ENCODE results near the gene ZFPL1. TPM values are rescaled to one million over a fixed set of nuclear protein-coding genes. Genes with fewer than 3 reads are reported as not detected.

ZFPL1 gene
- total RNA-seq, 1 experiment from 2014 or later = 17.6 TPM

DNA sequence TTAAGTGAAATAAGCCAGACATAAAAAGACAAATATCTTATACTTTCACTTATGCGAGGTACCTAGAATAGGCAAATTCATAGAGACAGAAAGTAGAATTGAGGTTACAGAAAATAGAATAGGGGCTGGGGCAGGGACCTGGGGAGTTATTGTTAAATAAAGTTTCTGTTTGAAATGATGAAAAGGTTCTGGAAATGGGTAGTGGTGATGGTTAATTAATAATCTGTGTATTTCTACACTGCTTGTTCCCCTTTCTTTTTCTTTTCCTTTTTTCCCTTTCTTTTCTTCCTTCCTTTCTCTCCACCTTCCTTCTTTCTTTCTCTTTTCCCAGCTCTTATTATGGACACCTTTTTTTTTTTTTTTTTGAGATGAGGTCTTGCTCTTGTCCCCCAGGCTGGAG is 28.5 kb upstream of the ZFPL1 start:
- no peaks in the 10 kb centered on the region for H3K36me3 ChIP-seq

DNA sequence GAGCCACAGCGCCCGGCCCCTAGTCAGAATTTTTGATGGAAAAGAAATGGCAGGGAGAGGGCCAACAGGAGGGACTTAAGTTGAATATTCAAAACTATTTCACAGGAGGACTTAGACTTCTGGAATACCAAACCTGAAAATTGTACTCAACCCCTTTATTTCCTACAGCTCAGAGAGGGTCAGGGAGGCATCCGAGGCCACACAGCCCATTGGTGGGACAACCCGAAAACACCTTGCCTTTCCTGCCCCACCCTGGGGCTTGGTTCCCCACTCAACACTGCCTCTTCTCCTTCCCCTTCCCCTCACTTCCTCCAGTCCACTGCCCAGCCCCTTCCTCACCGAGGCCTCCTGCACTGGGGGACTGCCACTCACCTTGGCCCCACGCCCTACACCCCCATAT is 27.0 kb upstream of the ZFPL1 start:
- Histone ChIP-seq H3K4me3 (no peak overlapping the region), H3K27ac (no peak overlapping the region), H3K27me3 (no peaks in the 10 kb centered on the region), H3K4me1 (no peaks in the 10 kb centered on the region), H3K9me3 (replicated peaks) (no peaks in the 10 kb centered on the region), H3K36me3 (no peaks in the 10 kb centered on the region)
- no peak for DNase-seq

More for the DNA sequence above, 28.5 kb upstream of the ZFPL1 start:
- Histone ChIP-seq H3K4me1 (no peaks in the 10 kb centered on the region), H3K27me3 (no peaks in the 10 kb centered on the region), H3K4me3 (no peak overlapping the region), H3K9me3 (replicated peaks) (no peaks in the 10 kb centered on the region), H3K27ac (no peak overlapping the region)
- no peak for DNase-seq

DNA sequence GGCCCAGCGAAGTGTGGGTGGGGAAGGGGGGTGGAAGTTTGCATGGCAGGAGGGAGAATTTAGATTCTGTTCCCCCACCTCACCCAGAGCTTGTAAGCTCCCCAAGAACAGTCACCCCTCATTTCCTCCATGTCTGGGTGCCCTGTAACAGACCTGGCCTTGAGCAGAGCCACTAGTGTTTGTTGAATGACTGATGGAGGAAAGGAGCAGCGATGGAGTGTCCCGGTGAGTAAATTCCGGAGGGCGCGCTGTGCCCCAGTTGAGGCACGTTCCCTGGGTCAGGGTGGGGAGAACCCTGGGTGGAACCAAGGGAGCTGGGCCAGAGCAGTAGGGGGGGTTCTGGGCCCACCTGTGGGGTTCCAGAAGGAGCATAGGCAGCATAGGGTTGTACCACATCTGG is 26.5 kb upstream of the ZFPL1 start:
- no peak for DNase-seq

DNA sequence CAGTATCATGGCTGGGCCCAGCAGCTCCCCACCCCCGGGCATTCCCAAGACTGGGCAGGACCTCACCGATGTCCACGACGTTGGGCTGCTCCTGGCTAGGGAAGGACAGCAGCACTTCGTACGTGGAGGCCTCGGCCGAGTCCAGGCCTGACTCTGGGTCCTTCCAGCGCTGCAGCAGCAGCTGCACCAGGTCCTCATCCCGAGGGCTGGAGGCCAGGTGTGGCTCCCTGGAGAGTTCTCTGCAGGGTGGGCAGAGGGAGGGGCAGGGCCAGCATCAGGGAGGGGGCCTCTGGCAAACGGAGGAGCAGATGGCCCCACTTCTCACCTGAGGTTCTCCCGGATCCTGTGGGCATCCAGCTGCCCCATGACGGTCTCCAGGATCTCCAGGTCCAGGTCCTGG is 26.0 kb upstream of the ZFPL1 start:
- no peak overlapping the region for H3K4me3 ChIP-seq
- no peaks in the 10 kb centered on the region for H3K27me3 ChIP-seq
- DNase-seq = no peak
- H3K9me3 ChIP-seq (replicated peaks) = no peaks in the 10 kb centered on the region
- H3K36me3 ChIP-seq = no peaks in the 10 kb centered on the region
- H3K4me1 ChIP-seq = no peaks in the 10 kb centered on the region
- H3K27ac ChIP-seq = no peak overlapping the region

More for the DNA sequence above, 26.5 kb upstream of the ZFPL1 start:
- H3K27me3 ChIP-seq = no peaks in the 10 kb centered on the region
- H3K4me3 ChIP-seq = no peak overlapping the region
- H3K4me1 ChIP-seq = no peaks in the 10 kb centered on the region
- no peak overlapping the region for H3K27ac ChIP-seq
- H3K9me3 ChIP-seq (replicated peaks) = no peaks in the 10 kb centered on the region
- no peaks in the 10 kb centered on the region for H3K36me3 ChIP-seq

DNA sequence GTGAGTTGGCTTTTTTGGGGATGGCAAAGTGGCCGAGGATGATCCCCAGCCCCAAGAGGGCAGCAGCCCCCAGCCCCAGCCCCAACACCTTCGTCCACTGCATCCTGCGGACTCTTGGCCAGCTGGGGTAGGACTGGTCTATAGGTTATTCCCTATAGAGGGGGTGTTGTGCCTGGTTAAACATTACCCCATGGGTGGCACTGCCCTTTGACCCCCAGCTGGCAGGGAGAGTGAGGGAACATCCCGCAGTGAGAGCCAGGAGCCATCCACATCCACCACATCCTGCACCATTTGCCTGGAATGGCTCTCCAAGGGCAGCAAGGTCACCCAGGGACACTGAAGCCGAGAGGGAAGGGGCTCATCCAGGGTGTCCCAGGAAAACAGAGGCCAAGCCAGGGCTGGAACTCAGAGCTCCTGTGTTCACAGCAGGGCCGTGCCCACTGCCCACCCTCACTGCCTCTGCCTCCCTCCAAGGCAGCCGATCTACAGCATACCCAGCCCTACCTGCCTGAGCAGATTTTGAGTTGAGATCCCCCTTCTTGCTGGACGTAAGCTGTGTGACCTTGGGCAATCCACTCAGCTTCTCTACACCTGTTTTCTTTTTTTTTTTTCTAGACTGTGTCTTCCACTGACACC is 25.5 kb upstream of the ZFPL1 start, which contains the start of gene NAALADL1:
NAALADL1 (minus strand) TSS at position 135 of the 636 bp plus-strand sequence; CDS start at position 103, 32 bp downstream.
- Histone ChIP-seq H3K9me3 (replicated peaks) (no peaks in the 10 kb centered on the region), H3K4me1 (no peaks in the 10 kb centered on the region), H3K36me3 (no peaks in the 10 kb centered on the region), H3K4me3 (no peak within 1 kb of the TSS), H3K27ac (no peak within 1 kb of the TSS), H3K27me3 (no peaks in the 10 kb centered on the region)
- no peak for DNase-seq

DNA sequence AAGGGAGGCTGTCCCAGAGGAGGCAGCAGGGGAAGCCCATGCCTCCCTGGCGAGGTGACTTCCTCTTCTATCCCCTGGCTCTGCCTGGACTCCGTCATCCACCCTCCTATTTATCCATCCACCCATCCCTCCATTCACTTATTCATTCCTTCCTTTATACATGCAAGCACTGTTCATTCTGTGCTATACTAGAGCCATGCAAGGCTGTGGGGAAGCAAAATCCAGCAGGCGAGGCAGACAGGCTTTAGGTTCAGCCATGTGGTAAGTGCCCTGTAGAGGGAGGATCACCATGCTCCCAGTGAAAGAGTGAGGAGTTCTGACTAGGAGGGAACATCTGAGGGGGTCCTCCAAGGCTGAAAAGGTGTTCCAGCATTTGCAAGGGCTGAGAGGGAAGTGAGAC is 24.5 kb upstream of the ZFPL1 start:
- no peak for DNase-seq
- Histone ChIP-seq H3K4me3 (no peak overlapping the region), H3K36me3 (no peaks in the 10 kb centered on the region), H3K27me3 (no peaks in the 10 kb centered on the region), H3K9me3 (replicated peaks) (no peaks in the 10 kb centered on the region), H3K27ac (no peak overlapping the region), H3K4me1 (no peaks in the 10 kb centered on the region)

DNA sequence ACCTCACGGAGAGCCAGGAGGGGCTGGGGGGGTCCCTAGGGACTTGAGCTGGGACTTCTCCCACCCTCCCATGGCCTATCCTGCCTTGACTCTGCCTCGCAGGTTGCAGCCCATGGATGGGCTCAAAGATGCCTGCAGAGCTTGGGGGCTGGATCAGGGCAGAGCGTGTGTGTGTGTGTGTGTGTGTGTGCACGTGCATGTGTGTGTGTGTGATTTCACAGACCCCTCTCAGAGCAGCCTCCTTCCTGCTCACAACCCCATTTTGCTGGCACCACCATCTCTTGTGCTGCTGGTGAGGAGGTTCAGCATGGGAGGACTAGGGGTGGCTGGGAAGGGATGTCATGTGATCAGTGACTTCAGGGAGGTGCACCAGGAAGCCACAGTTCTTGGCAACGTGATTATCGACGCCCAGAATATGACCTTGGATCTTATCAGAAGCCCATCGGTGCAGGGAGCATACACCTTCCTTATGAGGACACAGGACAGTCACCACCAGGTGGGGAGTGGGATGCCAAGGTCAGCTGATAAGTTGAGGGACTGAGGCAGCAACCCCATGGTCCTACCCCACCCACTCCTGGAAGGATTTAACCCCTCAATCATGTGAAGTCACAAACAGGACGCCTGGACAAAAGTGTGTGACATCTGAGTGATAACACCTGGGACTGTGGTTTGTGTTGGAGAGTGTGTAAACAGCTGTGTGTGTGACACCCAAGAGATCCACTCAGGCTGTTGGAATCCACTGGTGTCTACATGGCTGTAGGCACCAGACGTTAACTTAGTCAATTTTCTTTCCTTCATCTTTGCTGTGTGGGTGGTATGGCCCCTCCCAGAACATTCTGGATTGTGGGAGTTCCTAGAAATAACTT is 23.8 kb upstream of the ZFPL1 start:
- Histone ChIP-seq H3K36me3 (no peaks in the 10 kb centered on the region), H3K27me3 (no peaks in the 10 kb centered on the region), H3K9me3 (replicated peaks) (no peaks in the 10 kb centered on the region), H3K4me1 (no peaks in the 10 kb centered on the region), H3K4me3 (no peak overlapping the region), H3K27ac (no peak overlapping the region)
- DNase-seq = no peak

DNA sequence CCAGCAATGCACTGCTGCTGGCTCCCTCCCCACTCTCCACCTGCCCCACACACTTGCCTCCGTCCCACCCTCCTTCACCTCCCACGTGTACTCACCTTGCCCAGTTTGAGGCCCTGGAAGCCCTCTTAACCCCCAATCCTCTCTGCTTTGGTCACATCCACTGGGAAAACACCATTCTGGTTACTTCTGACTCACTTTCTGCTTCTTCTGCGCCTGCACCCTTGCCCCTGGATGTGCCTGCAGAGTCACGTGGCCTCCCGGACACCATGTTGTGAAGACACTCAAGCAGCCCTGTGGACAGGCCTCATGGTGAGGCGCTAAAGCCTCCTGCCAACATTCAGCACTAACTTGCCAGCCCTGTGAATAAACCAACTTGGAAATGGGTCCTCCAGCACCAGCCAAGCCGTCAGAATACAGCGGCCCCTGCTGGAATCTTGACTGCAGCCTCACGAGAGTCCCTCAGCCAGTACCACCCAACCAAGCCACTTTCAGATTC is 23.1 kb upstream of the ZFPL1 start:
- no peaks in the 10 kb centered on the region for H3K27me3 ChIP-seq
- H3K9me3 ChIP-seq (replicated peaks) = no peaks in the 10 kb centered on the region
- no peak overlapping the region for H3K27ac ChIP-seq
- H3K4me3 ChIP-seq = no peak overlapping the region
- H3K36me3 ChIP-seq = no peaks in the 10 kb centered on the region
- no peak for DNase-seq
- no peaks in the 10 kb centered on the region for H3K4me1 ChIP-seq

DNA sequence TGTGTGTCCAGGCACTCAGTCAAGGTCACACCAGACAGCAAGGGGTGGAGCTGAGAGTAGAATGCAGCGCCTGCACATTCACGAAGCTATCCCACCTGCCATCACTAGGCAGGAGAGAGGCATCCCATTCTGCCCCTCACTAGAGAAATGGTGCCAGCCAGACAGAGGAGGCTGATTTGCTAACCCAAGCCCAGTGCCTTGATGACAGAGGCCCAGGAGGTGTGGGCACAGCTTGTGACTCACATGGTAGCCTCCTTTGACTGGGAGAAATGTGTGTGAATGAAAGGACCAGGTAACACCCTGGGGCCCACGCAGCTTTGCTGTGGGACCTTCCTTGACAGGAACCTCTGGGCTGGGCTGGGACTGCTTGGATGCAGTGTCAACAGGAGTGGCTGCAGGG is 20.5 kb upstream of the ZFPL1 start:
- Histone ChIP-seq H3K27me3 (peaks cover 11% of the 10 kb centered on the region; the same call in 1 of the 2 replicates), H3K36me3 (no peaks in the 10 kb centered on the region), H3K9me3 (replicated peaks) (no peaks in the 10 kb centered on the region), H3K4me1 (no peaks in the 10 kb centered on the region), H3K4me3 (no peak overlapping the region), H3K27ac (no peak overlapping the region)
- DNase-seq = no peak

DNA sequence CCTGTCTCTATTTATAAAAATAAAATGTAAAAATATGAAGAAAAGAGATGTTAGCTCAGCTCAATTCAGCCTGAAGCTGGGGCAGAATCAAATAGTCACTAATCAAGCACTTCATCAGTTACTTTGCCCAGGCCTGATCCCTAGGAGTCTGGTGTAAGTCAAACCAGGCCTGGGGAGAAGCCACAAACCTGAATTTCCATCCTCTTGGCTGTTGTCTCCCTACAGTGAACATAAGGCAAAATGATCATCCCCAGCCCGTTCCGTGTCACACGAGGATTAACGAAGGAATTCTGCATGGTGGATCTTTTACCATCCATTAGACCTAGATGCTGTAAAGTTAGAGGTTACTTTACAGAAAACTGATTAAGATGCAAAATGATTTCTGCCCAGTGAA is 19.2 kb upstream of the ZFPL1 start:
- no peak overlapping the region for H3K4me3 ChIP-seq
- H3K27me3 ChIP-seq = peaks cover 11% of the 10 kb centered on the region; the same call in 1 of the 2 replicates
- DNase-seq = no peak

DNA sequence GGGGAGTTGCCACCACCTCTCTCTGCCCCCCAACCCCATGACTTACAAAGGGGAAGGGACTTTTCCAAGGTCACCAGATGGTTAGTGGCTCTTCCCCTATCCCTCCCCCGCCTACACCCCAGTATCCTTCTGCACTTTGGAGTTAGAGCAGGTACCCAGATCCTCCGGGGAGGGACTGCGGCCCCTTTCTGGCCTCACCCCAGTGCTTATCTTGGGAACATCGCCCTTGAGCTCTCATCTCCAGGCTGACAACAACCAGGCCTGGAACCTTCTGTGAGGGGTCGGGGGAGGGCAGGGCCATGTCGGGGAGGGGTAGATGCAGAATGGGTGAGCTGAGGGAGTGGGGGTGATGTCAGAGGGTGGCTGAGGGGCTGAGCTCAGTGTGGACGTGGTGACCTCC is 18.2 kb upstream of the ZFPL1 start:
- Histone ChIP-seq H3K36me3 (no peaks in the 10 kb centered on the region), H3K9me3 (replicated peaks) (no peaks in the 10 kb centered on the region), H3K27me3 (peaks cover 11% of the 10 kb centered on the region; the same call in 1 of the 2 replicates), H3K4me1 (no peaks in the 10 kb centered on the region), H3K4me3 (no peak overlapping the region), H3K27ac (no peak overlapping the region)
- no peak for DNase-seq

More for the DNA sequence above, 19.2 kb upstream of the ZFPL1 start:
- Histone ChIP-seq H3K27ac (no peak overlapping the region), H3K36me3 (no peaks in the 10 kb centered on the region), H3K4me1 (no peaks in the 10 kb centered on the region), H3K9me3 (replicated peaks) (no peaks in the 10 kb centered on the region)

DNA sequence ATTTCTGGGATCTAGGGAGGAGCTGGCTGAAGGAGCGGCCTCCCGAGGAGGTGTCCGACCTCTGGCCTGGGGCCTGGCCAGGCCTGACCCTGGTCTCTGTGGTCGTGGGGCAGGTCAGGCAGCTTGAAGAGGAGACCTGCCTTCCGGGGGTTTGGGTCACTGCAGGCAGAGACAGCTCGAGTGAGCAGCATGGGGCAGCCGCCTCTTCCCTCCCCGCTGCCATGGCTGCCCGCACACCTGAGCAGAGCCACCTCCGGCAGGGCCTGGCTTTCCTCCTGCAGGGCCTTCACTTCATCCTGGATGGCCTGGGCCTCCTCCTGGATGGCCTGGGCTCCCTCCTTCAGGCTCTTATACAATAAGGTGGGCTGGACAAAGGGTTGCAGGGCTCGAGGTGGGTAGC is 17.7 kb upstream of the ZFPL1 start:
- Histone ChIP-seq H3K9me3 (replicated peaks) (no peaks in the 10 kb centered on the region), H3K4me1 (no peaks in the 10 kb centered on the region), H3K36me3 (no peaks in the 10 kb centered on the region), H3K4me3 (no peak overlapping the region), H3K27me3 (peaks cover 11% of the 10 kb centered on the region; the same call in 1 of the 2 replicates), H3K27ac (no peak overlapping the region)
- DNase-seq = no peak

DNA sequence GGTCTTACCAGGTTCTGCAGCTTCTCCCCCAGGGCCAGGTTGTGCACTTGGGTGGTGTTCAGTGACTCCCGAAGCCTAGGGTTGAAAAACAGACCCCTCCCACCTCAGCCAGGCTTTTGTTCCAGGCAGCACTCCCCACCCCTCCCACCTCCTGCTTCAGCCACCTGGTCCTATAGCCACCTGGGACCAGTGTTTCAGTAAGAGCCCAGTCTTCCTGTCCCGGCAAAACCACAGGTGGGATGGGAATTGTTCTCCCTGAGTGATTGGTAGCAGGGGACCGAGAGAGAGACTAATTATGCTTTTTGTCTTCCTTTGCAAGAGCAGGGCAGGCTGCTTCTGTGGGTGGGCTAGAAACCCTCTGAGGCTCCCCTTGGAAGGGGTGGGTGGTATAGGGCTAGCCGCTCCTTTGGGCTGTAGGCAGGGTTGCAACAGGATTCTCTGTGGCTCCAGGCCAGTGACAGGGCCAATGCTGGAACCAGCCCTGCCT is 17.2 kb upstream of the ZFPL1 start:
- no peaks in the 10 kb centered on the region for H3K9me3 ChIP-seq (replicated peaks)
- H3K4me3 ChIP-seq = no peak overlapping the region
- no peaks in the 10 kb centered on the region for H3K36me3 ChIP-seq
- H3K27ac ChIP-seq = no peak overlapping the region
- no peaks in the 10 kb centered on the region for H3K4me1 ChIP-seq
- peaks cover 11% of the 10 kb centered on the region; the same call in 1 of the 2 replicates for H3K27me3 ChIP-seq
- no peak for DNase-seq

DNA sequence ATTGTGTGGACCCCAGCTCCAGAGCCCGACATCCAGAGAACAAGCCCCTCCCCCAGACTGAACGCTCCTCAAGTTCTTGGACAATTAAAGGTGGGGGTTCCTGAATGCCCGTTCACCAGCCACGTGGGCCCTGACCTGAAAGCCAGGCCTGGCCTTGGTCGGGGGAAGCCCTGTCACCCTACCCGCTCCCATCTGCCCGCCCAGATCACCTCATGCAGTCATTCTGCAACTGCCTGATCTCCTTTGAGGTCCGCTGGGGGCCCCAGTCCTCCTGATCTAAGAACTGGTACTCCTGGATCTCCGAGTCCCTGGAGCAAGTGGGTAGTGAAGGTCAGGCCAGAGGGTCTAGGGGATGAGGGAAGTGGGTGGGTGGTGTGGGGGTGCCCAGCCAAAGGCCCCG is 16.6 kb upstream of the ZFPL1 start:
- no peaks in the 10 kb centered on the region for H3K36me3 ChIP-seq
- no peaks in the 10 kb centered on the region for H3K4me1 ChIP-seq
- DNase-seq = no peak
- H3K4me3 ChIP-seq = no peak overlapping the region
- no peak overlapping the region for H3K27ac ChIP-seq
- H3K9me3 ChIP-seq (replicated peaks) = no peaks in the 10 kb centered on the region
- peaks cover 11% of the 10 kb centered on the region; the same call in 1 of the 2 replicates for H3K27me3 ChIP-seq

DNA sequence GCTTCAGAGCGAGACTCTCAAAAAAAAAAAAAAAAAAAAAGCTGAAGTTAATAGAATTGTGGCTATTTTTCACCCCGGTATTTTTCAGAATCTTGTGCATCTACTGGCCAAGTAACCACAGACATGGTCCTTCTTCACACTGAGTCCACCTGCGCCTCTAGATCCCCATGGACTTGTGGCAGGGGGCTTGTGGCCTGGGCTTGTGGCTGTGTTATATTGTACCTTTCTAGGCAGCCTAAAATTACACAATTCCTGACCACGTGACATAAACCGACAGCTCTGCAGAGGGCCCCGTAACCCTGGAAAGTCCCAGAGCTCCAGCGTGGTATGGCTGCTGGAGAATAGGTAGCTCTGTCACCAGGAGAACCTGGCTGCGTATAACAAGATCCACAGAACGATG is 14.8 kb upstream of the ZFPL1 start:
- H3K27me3 ChIP-seq = peaks cover 11% of the 10 kb centered on the region; the same call in 1 of the 2 replicates
- no peaks in the 10 kb centered on the region for H3K36me3 ChIP-seq
- no peak overlapping the region for H3K4me3 ChIP-seq
- no peak for DNase-seq
- H3K4me1 ChIP-seq = no peaks in the 10 kb centered on the region
- no peaks in the 10 kb centered on the region for H3K9me3 ChIP-seq (replicated peaks)
- no peak overlapping the region for H3K27ac ChIP-seq

Data from SJCRH30 (cell line).